Testis (tissue), 2 donors: Measurements from ENCODE around the gene GRAMD1A.

ENCODE experiments used
- CTCF ChIP-seq, 3 experiments: fragments of 450-650 bp in 2 of 3; fragments of 200-600 bp in 1 of 3; sonication (generic) in 1 of 3; IDR thresholded peaks; one replicate each; pipeline ENCODE4 v1.5.1; 2016 to 2019; ENCODE audit warnings: antibody characterized with exemption in 3 of 3, mild to moderate bottlenecking in 2 of 3, moderate library complexity in 1 of 3
- POLR2A ChIP-seq: fragments of 450-650 bp; IDR thresholded peaks from one replicate; pipeline ENCODE4 v1.6.1; 2017; ENCODE audit warnings: antibody characterized with exemption, mild to moderate bottlenecking, moderate library complexity

GRCh38 chr19:35073516-35073915, 73.4 kb downstream of the GRAMD1A start:
- no peak for TF ChIP-seq CTCF (IDR thresholded peaks at IDR 0.05)
- no peak for TF ChIP-seq POLR2A
